ENCODE results near the gene MEGF10. TPM values are rescaled to one million over a fixed set of nuclear protein-coding genes. Genes with fewer than 3 reads are reported as not detected.
"Not testable (repeated sequence)": the region's sequence is repeated elsewhere in the genome, so short reads cannot be mapped to it uniquely, and the experiment has no call there.

MEGF10 gene
- total and polyA plus RNA-seq, 12 donors = 0.94 to 45.1 (median 9.1) TPM

DNA sequence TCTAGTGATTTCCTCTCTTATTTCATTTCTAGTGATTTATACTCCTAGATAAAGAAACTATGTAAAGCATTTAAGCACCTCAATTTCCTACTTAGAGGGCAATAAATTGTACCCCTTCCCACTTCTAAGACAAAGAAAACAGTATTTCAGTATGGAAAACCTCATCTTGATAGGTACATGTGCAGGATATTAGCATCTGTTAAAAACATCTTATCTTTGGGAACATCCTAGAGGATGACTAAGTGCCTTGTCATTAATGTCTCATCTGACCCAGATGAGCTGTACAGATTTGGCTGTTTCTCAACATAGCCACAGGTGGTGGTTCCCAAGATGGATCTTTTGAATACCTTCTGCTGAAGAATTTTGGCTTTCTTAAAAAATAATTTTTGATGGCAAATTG, 5.7 kb downstream of the MEGF10 start:
- no peak overlapping the region for H3K4me3 ChIP-seq
- no peaks in the 10 kb centered on the region for H3K36me3 ChIP-seq (replicated peaks in 1 of 2)
- H3K4me1 ChIP-seq (replicated peaks in 1 of 2) = peaks cover 10 to 14% of the 10 kb centered on the region in 2 donors
- no peak overlapping the region for H3K27ac ChIP-seq
- intact Hi-C loops (cut with DNase I) = no loop called here
- H3K9me3 ChIP-seq (replicated peaks in 1 of 3) = no peaks in the 10 kb centered on the region
- peak in 2 of 7 donors; percentile 23 to 24 for DNase-seq
- TF ChIP-seq, protein P1, sequence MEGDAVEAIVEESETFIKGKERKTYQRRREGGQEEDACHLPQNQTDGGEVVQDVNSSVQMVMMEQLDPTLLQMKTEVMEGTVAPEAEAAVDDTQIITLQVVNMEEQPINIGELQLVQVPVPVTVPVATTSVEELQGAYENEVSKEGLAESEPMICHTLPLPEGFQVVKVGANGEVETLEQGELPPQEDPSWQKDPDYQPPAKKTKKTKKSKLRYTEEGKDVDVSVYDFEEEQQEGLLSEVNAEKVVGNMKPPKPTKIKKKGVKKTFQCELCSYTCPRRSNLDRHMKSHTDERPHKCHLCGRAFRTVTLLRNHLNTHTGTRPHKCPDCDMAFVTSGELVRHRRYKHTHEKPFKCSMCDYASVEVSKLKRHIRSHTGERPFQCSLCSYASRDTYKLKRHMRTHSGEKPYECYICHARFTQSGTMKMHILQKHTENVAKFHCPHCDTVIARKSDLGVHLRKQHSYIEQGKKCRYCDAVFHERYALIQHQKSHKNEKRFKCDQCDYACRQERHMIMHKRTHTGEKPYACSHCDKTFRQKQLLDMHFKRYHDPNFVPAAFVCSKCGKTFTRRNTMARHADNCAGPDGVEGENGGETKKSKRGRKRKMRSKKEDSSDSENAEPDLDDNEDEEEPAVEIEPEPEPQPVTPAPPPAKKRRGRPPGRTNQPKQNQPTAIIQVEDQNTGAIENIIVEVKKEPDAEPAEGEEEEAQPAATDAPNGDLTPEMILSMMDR (IDR thresholded peaks at IDR 0.05) = no peak
- no peaks in the 10 kb centered on the region for H3K27me3 ChIP-seq

DNA sequence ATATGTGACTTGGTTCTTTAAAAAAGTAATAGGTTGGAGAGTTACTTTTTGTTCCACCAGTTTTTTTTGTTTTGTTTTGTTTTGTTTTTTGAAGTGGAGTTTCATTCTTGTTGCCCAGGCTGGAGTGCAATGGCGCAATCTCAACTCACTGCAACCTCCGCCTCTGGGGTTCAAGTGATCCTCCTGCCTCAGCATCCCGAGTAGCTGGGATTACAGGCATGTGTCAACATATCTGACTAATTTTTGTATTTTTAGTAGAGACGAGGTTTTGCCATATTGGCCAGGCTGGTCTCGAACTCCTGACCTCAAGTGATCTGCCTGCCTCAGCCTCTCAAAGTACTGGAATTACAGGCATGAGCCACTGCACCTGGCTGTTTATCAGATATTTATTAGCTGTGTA, 6.3 kb downstream of the MEGF10 start:
- H3K27me3 ChIP-seq; intact Hi-C loops (cut with DNase I): not testable (repeated sequence)
- whole genome bisulfite sequencing, 4 donors = 67 to 79% (median 70%) methylated on average over 5 of the region's 5 CpGs

DNA sequence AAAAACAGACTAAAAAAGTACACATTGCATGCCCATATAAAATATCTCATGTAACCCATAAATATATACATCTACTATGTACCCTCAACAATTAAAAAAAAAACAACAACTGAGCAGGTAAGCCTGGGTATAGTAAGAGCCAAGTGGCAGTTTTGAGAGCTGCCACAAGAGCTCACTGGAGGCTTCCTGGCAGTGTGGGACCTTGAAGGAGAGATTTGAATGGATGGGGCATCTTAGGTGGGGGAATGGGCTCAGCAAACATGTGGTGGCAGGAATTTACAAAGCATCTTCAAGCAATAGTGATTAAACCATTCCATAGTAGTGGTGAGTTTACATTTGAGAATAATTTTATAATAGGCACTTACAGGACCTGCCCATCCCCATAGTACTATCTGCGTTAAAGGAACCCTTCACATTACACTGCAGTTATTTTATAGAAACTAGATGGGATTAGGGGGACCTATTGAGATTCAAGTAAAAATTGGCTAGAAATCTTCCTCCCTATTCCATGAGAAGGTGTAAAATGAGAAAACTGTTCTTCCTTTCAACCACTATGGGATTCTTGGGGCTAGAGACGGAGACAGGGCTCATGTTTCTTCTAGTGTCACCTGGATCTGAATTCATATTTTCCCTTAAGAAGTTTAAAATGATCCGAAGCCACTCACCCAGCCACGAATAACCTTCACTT, 6.9 kb downstream of the MEGF10 start:
- TF ChIP-seq, protein P1 (IDR thresholded peaks at IDR 0.05) = no peak
- no peak for TF ChIP-seq POLR2A (IDR thresholded peaks at IDR 0.05)
- Histone ChIP-seq H3K9me3 (replicated peaks in 1 of 3) (no peaks in the 10 kb centered on the region), H3K36me3 (replicated peaks in 1 of 2) (no peaks in the 10 kb centered on the region), H3K27me3 (no peaks in the 10 kb centered on the region), H3K4me3 (no peak overlapping the region), H3K27ac (no peak overlapping the region), H3K4me1 (replicated peaks in 1 of 2) (peaks cover 10 to 14% of the 10 kb centered on the region in 2 donors)
- WGBS, 4 donors = 75 to 83% (median 79%) methylated on average over 4 of the region's 4 CpGs
- intact Hi-C loops (cut with DNase I) = no loop called here
- no peak for DNase-seq

More for the DNA sequence above, 6.3 kb downstream of the MEGF10 start:
- H3K9me3 ChIP-seq (replicated peaks in 1 of 3); DNase-seq; H3K4me3 ChIP-seq; H3K27ac ChIP-seq; H3K36me3 ChIP-seq (replicated peaks in 1 of 2): not testable (repeated sequence)
- peaks cover 10 to 14% of the 10 kb centered on the region in 2 donors for H3K4me1 ChIP-seq (replicated peaks in 1 of 2)

DNA sequence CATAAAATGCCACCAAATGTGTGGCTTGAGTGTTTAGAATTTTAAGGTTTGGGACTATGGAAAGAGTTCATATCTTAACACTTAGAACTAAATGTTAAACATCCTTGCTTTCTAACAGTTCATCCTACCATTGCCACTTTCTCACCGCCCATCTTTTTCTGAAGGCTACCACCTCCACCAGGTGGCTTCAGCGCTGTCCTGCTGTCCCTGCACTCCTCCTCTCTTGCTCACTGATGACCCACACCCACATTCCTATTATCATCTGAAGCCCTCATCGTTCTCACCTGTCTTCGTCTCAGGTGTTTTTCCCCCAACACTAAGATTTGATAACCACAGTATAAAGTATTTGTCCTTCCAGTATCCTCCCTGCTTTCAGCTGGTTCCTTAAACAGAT, 7.4 kb downstream of the MEGF10 start:
- DNase-seq = no peak
- intact Hi-C loops (cut with DNase I) = no loop called here
- Histone ChIP-seq H3K36me3 (replicated peaks in 1 of 2) (no peaks in the 10 kb centered on the region), H3K27ac (peak overlapping the region in 1 of 5 donors; percentile 29), H3K27me3 (no peaks in the 10 kb centered on the region), H3K4me3 (no peak overlapping the region), H3K4me1 (replicated peaks in 1 of 2) (peaks cover 10 to 14% of the 10 kb centered on the region in 2 donors), H3K9me3 (replicated peaks in 1 of 3) (no peaks in the 10 kb centered on the region)
- no peak for TF ChIP-seq POLR2A (IDR thresholded peaks at IDR 0.05)
- TF ChIP-seq, protein P1 (IDR thresholded peaks at IDR 0.05) = no peak
- 94 to 96% (median 94%) methylated on average over 4 of the region's 4 CpGs for WGBS, 4 donors

DNA sequence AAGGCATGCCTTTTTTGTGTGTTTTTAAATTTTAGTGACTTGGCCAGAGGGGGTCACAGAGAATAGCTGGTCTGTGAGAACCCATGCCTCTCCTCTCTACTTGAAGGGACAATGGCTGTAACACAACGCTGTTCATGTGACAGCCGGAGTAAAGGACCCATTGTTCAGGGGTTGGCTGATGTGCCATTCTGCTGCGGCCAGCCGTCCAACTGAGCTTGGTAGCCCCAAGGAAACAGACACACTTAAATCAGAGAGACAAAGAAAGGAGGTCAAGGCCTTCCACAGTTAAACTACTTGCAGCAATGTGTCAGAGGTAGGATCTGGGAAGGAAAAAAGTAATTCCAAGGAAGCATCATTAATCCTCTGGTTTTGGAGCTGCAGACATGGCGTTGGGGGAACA, 8.1 kb downstream of the MEGF10 start:
- Histone ChIP-seq H3K4me3 (no peak overlapping the region), H3K4me1 (replicated peaks in 1 of 2) (peaks cover 10 to 14% of the 10 kb centered on the region in 2 donors), H3K27ac (peak overlapping the region in 1 of 5 donors; percentile 29), H3K27me3 (no peaks in the 10 kb centered on the region), H3K9me3 (replicated peaks in 1 of 3) (no peaks in the 10 kb centered on the region), H3K36me3 (replicated peaks in 1 of 2) (no peaks in the 10 kb centered on the region)
- TF ChIP-seq, protein P1 (IDR thresholded peaks at IDR 0.05) = no peak
- TF ChIP-seq POLR2A (IDR thresholded peaks at IDR 0.05) = no peak
- WGBS, 4 donors = 34 to 50% (median 45%) methylated on average over 5 of the region's 5 CpGs
- intact Hi-C loops (cut with DNase I) = no loop called here
- peak in 1 of 7 donors; percentile 22 for DNase-seq
